ENCODE data around the gene PLAC1.

Gene PLAC1

DNA sequence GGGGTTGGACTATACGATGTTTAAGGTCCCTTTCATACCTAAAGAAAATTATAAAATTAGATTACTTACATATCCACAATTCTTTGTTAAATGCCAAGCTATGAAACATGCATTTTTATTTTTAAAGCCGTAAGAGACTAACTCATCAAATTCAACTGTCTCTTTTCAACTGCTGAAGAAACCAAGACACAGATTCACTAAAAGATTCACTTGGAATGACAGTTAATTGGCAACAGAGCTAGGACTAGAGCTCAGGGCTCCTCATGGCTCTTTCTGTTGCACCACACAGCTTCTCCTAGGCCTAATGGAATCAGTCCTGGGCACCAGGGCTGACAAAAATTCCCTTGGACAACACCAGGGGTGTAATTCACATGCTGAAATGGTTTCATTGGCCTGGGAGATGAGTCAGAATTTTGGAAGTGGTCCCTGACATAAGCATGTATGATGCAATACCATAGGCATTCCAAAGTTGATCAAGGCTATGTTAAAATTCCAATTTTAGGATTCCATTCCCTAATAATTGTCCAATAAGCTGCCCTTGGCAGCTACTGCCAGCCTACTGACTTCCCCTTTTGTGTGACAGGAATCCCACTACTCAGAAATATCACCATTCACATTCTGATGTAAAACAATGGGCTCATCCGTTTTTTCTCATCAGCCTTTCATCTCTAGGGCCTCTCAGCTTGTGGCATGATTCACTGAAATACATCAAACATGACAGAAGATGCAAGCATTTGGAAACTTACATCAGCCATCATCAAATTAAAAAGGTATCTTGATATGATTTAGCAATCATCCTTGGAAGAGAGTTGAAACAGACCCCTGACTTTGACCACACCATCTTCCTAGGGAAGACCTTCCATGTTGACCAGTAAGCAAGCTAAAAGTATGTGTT is 54.2 kb downstream of the PLAC1 start:
- H3K4me3 Mint-ChIP-seq, result no peak overlapping the region

DNA sequence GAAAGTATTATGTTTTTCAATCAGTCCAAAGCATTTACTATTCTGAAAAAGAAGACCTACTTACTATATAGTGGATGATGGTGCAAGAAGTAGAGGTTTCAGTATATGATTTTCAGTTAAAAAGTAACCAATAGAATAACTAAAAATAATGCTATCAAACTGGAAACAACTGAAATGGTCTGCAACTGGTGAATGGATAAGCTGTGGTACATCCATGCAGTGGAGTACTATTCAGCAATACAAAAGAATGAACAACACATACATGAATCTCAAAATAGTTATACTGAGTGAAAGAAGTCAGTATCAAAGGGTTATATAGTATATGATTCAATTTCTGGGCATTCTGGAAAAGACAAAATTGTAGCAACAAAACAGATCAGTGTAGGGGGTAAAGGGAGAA is 55.9 kb downstream of the PLAC1 start:
- Mint-ChIP-seq H3K9me3 (peaks cover 49% of the 10 kb centered on the region), H3K4me3 (no peak overlapping the region)

More for the DNA sequence above, 54.2 kb downstream of the PLAC1 start:
- peaks cover 6% of the 10 kb centered on the region for H3K27me3 Mint-ChIP-seq (ENCODE audit: low read depth, poor library complexity)
- H3K36me3 Mint-ChIP-seq (ENCODE audit: low read depth), result no peaks in the 10 kb centered on the region
- peaks cover 56% of the 10 kb centered on the region for H3K9me3 Mint-ChIP-seq
- DNase-seq, result no peak
- H3K4me1 Mint-ChIP-seq, result peaks cover 16% of the 10 kb centered on the region
- H3K27ac Mint-ChIP-seq, result no peak overlapping the region
- TF ChIP-seq, protein P1, sequence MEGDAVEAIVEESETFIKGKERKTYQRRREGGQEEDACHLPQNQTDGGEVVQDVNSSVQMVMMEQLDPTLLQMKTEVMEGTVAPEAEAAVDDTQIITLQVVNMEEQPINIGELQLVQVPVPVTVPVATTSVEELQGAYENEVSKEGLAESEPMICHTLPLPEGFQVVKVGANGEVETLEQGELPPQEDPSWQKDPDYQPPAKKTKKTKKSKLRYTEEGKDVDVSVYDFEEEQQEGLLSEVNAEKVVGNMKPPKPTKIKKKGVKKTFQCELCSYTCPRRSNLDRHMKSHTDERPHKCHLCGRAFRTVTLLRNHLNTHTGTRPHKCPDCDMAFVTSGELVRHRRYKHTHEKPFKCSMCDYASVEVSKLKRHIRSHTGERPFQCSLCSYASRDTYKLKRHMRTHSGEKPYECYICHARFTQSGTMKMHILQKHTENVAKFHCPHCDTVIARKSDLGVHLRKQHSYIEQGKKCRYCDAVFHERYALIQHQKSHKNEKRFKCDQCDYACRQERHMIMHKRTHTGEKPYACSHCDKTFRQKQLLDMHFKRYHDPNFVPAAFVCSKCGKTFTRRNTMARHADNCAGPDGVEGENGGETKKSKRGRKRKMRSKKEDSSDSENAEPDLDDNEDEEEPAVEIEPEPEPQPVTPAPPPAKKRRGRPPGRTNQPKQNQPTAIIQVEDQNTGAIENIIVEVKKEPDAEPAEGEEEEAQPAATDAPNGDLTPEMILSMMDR (IDR thresholded peaks at IDR 0.05), result no peak

DNA sequence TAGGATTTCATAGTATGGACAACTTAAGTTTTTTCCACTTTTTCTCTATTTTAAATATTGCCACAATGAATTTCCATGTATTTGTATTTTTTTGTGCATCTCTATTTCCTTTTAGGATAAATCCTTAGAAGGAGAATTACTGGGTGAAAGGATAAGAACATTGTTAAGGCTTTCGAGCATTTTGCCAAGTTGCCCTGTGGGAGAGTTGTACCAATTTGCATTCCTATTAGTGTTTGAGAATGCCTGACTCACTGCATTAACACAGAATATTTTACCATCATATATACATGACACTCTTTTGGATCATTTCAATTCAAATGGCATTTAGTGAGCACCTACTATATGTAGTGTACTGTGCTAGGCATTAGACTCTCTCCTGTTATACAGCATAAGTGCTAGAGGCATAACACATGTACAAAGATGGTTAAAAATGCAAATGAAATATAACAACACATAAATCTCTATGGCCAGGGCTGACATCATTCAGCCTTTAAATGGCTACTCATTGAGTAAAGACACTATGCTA is 57.0 kb downstream of the PLAC1 start:
- Mint-ChIP-seq H3K4me1 (peaks cover 22% of the 10 kb centered on the region), H3K36me3 (ENCODE audit: low read depth) (no peaks in the 10 kb centered on the region), H3K4me3 (no peak overlapping the region), H3K27ac (no peak overlapping the region), H3K9me3 (peaks cover 54% of the 10 kb centered on the region), H3K27me3 (ENCODE audit: low read depth, poor library complexity) (peaks cover 4% of the 10 kb centered on the region)
- DNase-seq, result no peak
- TF ChIP-seq, protein P1 (IDR thresholded peaks at IDR 0.05), result no peak

More for the DNA sequence above, 55.9 kb downstream of the PLAC1 start:
- Mint-ChIP-seq H3K36me3 (ENCODE audit: low read depth) (no peaks in the 10 kb centered on the region), H3K27me3 (ENCODE audit: low read depth, poor library complexity) (peaks cover 4% of the 10 kb centered on the region), H3K27ac (no peak overlapping the region), H3K4me1 (peaks cover 22% of the 10 kb centered on the region)
- TF ChIP-seq, protein P1 (IDR thresholded peaks at IDR 0.05), result no peak
- no peak for DNase-seq

DNA sequence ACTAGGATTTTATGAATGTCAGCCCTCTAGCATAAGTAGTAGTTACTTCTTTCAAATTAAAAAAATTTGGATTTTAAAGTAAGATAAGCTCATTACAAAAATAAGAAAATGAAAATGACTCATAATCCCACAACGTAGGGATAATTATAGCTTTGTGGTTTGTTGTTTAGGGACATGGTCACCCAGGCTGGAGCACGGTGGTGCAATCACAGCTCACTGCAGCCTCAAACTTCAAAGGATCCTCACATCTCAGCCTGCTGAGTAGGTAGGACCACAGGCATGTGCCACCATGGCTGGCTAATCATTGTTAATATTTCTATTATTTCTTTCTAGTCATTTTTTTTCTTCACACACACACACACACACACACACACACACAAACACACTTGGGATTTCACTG is 57.6 kb downstream of the PLAC1 start:
- TF ChIP-seq, protein P1 (IDR thresholded peaks at IDR 0.05), result no peak
- DNase-seq, result no peak
- Mint-ChIP-seq H3K36me3 (ENCODE audit: low read depth) (no peaks in the 10 kb centered on the region), H3K4me3 (no peak overlapping the region), H3K27me3 (ENCODE audit: low read depth, poor library complexity) (peaks cover 4% of the 10 kb centered on the region), H3K4me1 (peaks cover 22% of the 10 kb centered on the region), H3K27ac (no peak overlapping the region), H3K9me3 (peaks cover 52% of the 10 kb centered on the region)

DNA sequence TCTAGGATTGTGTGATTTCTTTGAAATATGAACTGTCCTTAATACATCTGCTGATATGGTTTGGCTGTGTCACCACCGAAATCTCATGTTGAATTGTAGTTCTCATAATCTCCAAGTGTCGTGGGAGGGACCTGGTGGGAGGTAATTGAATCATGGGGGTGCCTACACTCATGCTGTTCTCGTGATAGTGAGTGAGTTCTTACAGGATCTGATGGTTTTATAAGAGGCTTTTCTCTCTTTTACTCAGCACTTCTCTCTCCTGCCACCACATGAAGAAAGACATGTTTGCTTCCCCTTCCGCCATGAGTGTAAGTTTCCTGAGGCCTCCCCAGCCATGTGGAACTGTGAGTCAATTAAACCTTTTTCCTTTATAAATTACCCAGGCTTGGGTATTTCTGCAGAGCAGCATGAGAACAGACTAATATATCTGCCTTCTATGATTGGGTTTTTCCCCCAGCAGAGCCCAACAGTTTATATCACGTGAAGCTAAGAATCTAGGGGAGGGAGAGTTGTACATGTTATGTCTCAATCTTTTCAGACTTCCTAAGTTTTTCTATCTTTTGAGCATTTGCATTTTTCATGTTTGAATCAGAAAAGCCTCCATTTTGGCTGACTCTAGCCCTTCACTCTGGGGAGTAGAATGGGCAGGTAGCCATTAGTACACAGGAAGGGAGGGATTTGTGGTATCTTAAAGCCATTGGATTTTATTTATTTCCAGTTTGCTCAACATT is 58.9 kb downstream of the PLAC1 start:
- Mint-ChIP-seq H3K27ac (no peak overlapping the region), H3K36me3 (ENCODE audit: low read depth) (no peaks in the 10 kb centered on the region), H3K9me3 (peaks cover 42% of the 10 kb centered on the region), H3K27me3 (ENCODE audit: low read depth, poor library complexity) (peaks cover 4% of the 10 kb centered on the region), H3K4me1 (peaks cover 11% of the 10 kb centered on the region), H3K4me3 (no peak overlapping the region)
- no peak for DNase-seq
- TF ChIP-seq, protein P1 (IDR thresholded peaks at IDR 0.05), result no peak

Data from nephron progenitor cell (in vitro differentiated cells).